GM19395 (cell line): ENCODE measurements around the gene KRR1.
"Not testable (repeated sequence)": the region's sequence is repeated elsewhere in the genome, so short reads cannot be mapped to it uniquely, and the experiment has no call there.

Source experiments
- ATAC-seq: cut with Tn5 transposase; IDR thresholded peaks from one replicate; pipeline ENCODE4 v1.9.1; 2021; ENCODE audit warnings: mild to moderate bottlenecking, moderate library complexity; ENCODE audit not compliant: unreplicated experiment

KRR1 gene

DNA sequence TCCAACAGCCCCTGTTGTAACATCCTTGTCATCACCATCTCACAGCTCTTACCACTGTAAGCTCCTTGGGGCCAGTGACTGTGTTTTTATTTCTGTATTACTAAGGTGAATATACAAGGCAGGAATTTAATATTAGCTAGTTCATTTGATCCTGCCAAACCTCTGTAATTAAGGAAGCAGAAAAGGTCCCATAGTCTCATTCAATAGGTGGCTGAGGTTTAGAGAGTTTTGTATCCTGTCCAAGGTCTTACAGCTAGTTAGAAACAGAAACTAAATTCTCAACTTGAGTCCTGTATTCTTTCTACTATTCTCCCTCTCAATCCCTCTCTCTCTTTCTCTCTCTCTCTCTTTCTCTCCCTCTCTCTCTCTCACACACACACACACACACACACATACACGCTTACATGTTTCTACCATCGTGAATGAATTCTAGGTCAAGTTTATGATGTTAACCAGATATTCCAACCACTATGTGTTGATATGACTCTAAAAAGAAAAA lies 31.4 kb downstream of the KRR1 start:
- peak; percentile 46 for ATAC-seq

DNA sequence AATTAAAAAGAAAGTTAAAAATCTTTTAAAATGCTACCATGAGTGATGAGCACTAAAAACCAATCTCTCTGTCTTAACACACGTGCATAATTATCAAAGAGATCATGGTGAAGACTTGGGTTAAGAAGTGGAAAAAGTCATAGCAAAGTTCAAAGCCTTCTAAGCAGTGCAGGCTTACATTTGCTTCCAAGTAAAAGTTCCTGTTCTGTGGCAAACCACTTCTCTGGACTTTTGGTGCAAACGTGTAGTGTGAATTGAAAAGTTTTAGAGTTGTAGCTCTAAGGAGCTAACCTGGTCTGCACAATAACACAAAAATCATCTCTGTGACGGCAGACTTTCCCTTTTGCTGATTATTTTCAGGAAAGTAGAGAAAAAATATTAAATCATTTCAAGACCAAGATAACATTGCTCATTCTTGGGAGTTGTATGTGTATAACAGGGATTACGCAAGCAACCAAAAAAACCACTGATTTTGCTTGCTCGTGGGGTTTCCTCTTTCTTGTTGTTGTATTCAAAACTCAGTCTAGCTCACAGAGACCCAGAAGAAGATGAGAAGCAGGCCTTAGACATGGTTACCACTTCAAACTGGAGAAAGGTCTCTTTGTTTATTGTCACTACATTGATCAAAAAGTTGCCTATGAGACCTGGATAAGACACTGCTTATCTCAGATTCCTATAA lies 33.2 kb downstream of the KRR1 start:
- ATAC-seq, result peak; percentile 23

DNA sequence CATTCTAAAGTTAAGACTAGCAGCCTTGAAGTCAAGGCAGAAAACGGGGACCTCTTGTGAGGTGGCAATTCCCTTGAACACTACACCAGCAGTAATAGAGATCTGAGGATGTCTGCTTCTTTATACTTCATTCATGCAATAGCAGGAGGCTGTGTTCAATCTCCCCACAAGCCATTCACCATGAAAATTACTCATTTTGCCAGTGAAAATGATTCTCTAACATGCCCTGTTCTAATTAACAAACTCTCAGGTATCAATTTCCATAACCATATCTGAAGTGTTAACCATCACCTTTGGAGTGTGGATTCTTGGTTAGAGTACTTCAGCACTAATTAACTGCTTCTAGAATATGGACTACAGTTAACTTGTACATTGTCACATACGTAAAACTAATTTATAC lies 34.3 kb downstream of the KRR1 start:
- no peak for ATAC-seq

DNA sequence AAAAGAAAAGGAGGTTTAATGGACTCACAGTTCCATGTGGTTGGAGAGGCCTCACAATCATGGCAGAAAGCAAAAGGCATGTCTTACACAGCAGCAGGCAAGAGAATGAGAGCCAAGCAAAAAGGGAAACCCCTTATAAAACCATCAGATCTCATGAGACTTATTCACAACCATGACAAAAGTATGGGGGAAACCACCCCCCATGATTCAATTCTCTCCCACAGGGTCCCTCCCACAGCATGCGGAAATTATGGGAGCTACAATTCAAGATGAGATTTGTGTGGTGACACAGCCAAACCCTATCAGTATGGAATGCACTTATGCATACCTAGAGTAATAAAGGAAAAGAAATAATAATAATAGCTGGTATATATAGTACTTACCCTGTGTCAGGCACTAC lies 35.3 kb downstream of the KRR1 start:
- no peak for ATAC-seq

DNA sequence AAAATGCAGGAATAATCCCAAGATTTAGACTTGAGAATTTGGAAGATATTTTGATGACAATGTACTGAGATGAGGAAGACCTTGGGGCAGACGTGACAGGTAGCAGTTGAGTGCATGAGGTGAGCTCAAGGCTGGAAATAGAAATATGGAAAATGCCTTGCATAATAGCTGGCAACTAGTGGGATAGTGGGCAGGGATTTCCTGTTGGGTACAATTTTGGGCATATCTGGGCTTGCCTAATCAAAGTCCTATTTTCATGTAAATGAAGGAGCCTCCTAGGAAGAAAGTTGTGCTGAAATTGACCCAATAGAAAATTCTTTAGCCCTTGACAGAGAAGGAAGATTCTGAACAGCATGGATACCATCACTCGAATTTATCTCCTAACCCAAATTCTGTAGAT lies 37.3 kb downstream of the KRR1 start:
- no peak for ATAC-seq

DNA sequence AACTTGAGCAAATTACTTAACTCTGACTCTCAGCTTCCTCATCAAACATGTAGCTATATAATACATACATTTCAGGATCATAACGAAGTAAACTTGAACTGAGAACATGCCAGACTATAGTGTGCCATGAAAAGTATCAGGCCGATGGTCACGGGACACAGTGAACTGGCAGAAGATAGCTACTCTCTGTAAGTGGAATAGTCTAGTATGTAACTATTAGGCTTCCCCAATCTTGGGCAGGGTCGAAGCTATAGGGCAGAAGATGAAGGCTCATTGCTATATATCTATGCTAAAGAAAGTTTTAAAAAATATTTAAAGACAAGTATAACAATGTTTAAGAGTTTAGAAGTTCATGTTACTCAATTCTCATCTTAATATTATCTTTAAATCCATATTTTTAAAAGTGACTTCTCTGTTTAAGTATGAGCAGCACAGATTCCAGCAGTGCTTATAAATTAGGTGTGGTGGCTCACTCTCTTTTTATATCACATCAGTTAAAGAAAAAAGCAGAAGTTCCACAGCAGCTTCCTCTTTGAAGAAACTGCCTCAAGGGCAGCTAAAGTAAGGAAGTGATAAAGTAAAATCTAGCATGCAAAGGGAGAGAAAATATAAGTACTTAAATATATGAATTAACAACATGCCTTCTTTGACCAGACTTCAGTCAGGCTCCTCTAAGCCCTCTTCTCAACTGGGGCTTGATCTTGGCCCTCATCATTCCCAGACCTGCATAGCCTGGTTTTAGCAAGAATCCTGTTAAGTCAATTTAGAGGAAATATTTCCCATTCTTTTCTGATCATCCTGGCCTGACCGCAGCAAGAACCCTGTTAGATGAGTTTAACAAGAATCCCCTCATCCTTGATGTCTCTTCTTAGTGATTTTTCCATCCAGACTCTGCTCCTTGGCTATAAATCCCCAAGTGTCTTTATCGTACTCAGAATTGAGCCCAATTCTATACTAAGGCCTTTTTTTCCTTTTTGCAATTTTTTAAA lies 39.2 kb downstream of the KRR1 start:
- peak; percentile 68 for ATAC-seq

DNA sequence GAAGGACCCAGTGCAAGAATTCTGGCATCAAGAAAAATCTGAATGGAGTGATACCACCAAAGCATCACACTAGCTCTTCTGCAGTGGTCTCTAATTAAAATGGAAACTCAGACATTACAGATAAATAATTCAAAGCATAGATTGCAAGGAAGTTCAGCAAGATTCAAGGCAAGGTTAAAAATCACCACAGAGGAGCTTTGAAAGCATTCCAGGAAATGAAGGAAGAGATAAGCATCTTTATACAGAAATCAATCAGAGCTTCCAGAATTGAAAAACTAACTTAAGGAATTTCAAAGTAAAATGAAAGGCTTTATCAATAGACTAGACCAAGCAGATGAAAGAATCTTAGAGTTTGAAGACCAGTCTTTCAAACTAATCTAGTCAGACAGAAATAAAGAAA lies 51.2 kb downstream of the KRR1 start:
- ATAC-seq, result no peak

DNA sequence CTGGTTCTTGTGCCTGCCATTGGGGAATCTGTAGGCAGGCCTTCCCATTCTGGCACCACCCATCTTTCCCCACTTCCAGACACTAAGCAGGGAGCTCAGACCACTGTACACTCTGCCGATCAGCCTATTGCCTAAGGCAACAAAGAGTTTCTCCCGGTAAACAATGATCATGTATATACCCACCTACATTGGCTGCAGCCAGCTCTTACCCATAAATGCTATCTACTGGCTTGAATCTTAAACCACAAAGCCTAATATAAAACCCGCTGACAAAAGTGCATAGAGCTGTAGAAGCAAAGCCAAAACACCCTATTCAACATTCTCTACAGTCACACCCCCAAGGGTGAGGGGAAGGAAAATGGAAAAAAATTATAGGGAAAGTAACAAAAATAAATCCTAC lies 51.7 kb downstream of the KRR1 start:
- no peak for ATAC-seq

DNA sequence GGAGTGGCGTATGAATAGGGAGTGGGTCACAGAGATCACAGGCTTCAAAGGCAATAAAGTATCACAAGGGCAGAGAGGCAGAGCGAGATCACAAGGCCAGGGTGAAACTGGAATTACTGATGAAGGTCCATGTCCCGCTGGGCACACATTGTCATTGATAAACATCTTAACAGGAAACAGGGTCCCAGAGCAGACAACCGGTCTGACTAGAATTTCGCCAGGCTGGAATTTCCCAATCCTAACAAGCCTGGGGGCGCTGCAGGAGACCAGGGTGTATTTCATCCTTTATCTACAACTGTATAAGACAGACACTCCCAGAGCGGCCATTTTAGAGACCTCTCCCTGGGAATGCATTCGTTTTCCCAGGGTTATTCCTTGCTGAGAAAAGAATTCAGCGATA lies 53.5 kb downstream of the KRR1 start:
- not testable (repeated sequence) for ATAC-seq

DNA sequence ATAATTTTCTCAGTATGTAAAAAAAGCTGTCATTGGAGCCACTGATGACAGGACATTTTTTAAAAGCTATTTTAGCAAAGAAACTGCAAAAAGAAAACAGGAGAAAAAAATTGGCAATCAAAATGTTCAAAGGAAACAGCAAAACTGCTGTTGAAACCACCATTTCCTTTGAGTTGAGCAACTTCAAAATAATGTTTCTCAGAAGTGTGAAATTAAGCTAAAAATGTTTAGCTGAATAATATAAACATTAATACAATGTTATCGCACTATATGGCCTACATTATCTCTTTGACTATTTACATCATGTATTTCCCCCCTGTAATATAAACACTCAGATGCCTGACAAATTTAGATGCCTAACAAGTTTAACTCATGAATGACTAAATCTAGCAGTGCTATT lies 54.2 kb downstream of the KRR1 start:
- ATAC-seq, result no peak

DNA sequence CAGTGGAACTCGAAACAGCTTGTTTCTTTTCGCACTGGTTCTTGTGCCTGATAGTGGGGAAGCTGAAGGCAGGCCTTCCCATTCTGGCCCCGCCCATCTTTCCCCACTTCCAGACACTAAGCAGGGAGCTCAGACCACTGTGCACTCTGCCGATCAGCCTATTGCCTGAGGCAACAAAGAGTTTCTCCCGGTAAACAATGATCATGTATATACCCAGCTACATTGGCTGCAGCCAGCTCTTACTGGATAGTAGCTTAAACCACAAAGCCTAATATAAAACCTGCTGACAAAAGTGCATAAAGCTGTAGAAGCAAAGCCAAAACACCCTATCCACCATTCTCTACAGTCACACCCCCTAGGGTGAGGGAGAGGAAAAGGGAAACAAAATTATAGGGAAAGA lies 55.6 kb downstream of the KRR1 start:
- ATAC-seq, result no peak

DNA sequence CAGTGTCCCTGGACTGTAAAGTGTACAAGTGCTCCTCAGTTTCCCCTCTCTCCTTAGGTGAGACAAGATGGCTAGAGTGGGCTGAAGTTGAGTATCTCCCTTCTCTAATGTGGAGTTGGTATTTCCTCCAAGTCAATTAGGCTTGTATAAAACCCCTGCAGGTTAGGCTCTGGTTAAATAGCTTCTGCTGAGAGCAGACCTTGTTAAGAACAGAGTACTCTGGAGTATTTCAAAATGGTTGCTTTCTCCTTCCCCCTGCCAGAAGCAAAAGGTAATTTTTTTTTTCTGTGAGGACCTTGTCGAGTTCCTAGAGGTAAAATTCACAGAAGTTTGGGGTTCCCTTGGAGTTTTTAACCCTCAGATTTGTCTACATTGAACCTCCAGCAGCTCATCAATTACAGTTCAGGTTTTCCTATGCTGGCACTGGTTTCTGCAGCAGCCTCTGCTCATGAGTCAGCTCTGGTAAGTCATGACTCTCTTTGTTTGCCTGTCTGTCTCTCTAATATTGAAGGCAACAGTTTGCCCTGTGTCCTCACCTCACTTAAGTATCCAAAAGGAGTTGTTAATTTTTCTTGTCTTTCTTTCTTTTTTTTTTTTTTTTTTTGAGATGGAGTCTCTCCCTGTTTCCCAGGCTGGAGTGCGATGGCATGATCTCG lies 58.6 kb downstream of the KRR1 start:
- ATAC-seq, result no peak

DNA sequence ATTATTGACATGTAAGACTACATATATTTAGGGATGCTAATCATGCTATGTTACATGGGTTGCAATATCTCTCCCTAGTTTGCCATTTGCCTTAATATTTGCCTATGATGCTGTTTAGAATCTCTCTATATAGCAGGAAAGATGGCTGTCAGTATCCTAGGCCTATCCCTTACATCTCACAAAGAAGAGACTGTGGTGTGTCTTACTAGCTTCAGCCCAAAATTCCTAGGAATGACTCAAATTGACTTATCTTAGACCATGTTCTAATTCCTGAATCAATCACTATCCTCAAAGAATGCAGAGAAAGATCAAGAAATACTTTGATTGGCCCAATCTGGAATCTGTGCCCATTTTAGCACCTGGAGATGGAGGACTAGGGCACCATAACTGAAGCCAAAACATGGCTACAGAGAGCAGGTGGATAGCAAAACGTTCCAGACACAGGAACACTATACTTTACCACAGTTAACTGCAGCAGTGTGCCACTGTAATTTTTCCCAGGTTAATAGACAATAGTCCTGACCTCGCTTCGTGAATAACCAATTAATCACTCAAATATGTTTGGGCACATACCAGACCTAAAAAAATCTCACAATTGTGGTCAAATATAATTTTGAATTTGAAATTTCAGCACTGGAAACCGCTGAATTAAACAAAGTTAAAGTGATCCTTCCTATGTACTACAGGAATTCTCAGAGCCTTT lies 63.6 kb downstream of the KRR1 start:
- no peak for ATAC-seq

DNA sequence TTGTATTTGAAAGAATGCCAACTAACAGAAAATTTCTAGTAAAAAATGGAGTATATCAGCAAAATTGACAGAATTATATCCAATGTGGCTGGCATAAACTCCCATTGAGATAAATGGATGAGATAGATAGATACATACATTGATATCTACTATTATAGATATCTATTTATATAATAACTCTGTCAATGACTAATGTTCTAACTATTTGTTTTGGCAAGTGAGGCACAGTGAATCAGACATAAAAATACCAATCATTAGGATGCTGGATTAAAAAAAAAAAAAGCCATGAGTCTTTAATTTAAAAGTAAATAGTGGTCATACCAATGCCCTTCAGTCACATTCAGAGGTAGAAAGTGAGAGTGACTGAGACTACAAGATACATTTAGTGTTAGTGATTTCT lies 64.6 kb downstream of the KRR1 start:
- ATAC-seq, result no peak

DNA sequence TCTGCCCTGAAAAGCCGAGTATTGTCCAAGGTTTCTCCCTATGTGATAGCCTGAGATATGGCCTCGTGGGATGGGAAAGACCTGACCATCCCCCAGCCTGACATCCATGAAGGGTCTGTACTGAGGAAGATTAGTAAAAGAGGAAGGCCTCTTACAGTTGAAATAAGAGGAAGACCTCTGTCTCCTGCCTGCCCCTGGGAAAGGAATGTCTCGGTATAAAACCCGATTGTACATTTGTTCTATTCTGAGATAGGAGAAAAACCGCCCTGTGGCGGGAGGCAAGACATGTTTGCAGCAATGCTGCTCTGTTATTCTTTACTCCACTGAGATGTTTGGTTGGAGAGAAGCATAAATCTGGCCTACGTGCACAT lies 66.3 kb downstream of the KRR1 start:
- not testable (repeated sequence) for ATAC-seq

DNA sequence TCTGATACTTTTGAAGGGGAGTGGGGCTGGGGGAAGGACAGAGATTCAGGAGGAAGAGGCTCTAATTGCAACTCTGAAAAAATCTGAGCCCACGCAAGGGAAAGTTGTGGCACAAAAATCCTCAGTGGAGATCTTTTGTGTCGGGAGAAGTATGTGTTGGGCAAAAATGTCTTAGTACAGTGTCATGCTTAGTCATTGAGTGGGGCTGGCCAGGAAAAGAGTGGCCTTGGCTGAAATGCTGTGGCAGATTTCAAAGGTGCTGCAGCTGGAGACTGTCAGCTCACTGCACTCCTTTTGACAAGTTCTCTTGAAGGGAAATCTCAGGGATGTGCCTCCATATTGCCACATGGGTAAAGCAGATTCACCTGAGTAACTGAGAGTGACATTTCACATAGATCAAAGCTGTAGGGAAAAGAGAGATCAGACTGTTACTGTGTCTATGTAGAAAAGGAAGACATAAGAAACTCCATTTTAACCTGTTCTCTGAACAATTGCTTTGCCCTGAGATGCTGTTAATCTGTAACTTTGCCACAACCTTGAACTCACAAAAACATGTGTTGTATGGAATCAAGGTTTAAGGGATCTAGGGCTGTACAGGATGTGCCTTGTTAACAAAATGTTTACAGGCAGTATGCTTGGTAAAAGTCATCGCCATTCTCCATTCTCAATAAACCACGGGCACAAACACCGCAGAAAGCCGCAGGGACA lies 66.8 kb downstream of the KRR1 start:
- no peak for ATAC-seq

DNA sequence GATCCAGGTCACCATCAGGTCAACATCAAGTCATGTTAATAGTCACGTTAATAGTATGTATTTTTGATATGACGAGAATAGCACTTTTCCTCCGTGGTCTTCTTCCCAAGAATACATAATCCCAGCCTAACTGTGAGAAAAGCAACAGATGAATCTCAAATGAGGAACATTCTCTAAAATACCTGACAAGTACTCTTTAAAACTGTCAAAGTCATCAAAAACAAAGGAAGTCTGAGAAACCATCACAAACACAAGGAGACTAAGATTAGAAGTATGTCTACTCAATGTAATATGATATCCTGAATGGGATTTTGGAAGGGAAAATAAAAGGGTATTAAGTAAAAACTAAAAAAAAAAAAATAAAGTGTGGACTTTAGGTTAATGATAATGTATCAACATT lies 67.7 kb downstream of the KRR1 start:
- no peak for ATAC-seq

DNA sequence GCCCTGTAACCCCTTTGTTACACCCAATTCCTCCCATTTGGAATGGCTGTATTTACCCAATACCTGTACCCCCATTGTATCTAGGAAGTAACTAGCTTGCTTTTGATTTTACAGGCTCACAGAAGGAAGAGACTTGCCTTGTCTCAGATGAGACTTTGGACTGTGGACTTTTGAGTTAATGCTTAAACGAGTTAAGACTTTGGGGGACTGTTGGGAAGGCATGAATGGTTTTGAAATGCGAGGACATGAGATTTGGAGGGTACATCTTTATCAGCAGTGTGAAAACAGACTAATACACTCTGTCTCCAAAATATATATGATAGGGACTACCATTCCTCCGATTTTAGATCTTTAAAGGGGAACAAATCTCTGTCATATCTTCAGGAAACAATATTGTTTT lies 69.0 kb downstream of the KRR1 start:
- not testable (repeated sequence) for ATAC-seq

DNA sequence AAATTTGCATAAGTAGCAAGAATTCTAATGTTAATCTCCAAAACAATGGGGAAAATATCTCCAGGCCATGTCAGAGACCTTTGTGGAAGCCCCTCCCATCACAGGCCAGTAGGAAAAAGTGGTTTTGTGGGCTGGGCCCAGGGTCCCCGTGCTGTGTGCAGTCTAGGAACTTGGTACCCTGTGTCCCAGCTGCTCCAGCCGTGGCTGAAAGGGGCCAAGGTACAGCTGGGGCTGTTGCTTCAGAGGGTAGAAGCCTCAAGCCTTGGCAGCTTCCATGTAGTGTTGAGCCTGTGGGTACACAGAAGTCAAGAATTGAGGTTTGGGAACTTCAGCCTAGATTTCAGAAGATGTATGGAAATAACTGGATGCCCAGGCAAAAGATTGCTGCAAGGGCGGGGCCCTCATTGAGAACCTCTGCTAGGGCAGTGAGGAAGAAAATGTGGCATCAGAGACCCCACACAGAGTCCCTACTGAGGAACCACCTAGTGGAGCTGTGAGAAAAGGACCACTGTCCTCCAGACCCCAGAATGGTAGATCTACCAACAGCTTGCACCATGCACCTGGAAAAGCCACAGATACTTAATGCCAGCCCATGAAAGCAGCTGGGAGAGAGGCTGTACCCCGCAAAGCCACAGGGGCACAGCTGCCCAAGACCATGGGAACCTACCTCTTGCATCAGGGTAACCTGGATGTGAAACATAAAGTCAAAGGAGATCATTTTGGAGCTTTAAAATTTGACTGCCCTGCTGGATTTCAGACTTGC lies 69.5 kb downstream of the KRR1 start:
- ATAC-seq, result not testable (repeated sequence)
